Heart right ventricle (tissue), 16 donors: ENCODE data around the gene DTD1. TPM values are rescaled to one million over a fixed set of nuclear protein-coding genes. Genes with fewer than 3 reads are reported as not detected.

Experiments
- ATAC-seq, 8 donors: fragments of 200-7000 bp; cut with Tn5 transposase; one replicate each; pipeline ENCODE4 v1.9.1; 2020; ENCODE audit warnings: mild to moderate bottlenecking in 8 of 8, moderate library complexity in 8 of 8, moderate number of reproducible peaks in 1 of 8
- DNase-seq, 2 donors: peaks; one replicate each; pipeline ENCODE4 v3.0.0-alpha.2; 2020
- H3K27ac ChIP-seq, 10 donors: fragments of 200-600 bp; sonication (generic) in 2 of 10; one replicate each; pipeline versions ENCODE4 v1.5.0 to v1.8.0; 2020 to 2022; ENCODE audit warnings: mild to moderate bottlenecking in 3 of 10
- H3K27me3 ChIP-seq, 7 donors: fragments of 200-600 bp; one replicate each; pipeline ENCODE4 v1.8.0; 2021 to 2022; ENCODE audit warnings: mild to moderate bottlenecking in 2 of 7
- H3K36me3 ChIP-seq, 9 donors: fragments of 200-600 bp; sonication (generic) in 1 of 9; one replicate each; pipeline versions ENCODE4 v1.5.0 to v1.8.0; 2020 to 2022; ENCODE audit warnings: mild to moderate bottlenecking in 2 of 9
- H3K4me1 ChIP-seq, 9 donors: fragments of 200-600 bp; sonication (generic) in 1 of 9; one replicate each; pipeline versions ENCODE4 v1.5.0 to v1.8.0; 2020 to 2022; ENCODE audit warnings: mild to moderate bottlenecking in 4 of 9
- H3K4me3 ChIP-seq, 10 donors: fragments of 200-600 bp; sonication (generic) in 2 of 10; one replicate each; pipeline versions ENCODE4 v1.5.0 to v1.8.0; 2020 to 2022; ENCODE audit warnings: mild to moderate bottlenecking in 7 of 10, moderate library complexity in 2 of 10
- H3K9me3 ChIP-seq, 11 donors: fragments of 200-600 bp in 10 of 11; sonication (generic) in 2 of 11; one replicate each; pipeline versions ENCODE4 v1.5.0 to v1.8.0; 2013 to 2022; ENCODE audit warnings: mild to moderate bottlenecking in 2 of 11, control low read depth in 1 of 11, moderate library complexity in 1 of 11
- CTCF ChIP-seq, 9 donors: fragments of 200-600 bp; sonication (generic) in 2 of 9; IDR thresholded peaks; one replicate each; pipeline versions ENCODE4 v1.5.0 to v1.8.0; 2021 to 2022; ENCODE audit warnings: antibody characterized with exemption in 9 of 9, mild to moderate bottlenecking in 5 of 9, moderate library complexity in 1 of 9
- WGBS, 2 donors: extraction: QIAGEN DNeasy Blood & Tissue Kit; methylation state at CpG; one replicate each; pipeline ENCODE4 v1.1.7; 2013; ENCODE audit warnings: inconsistent platforms in 1 of 2; 5-methylcytosine and 5-hydroxymethylcytosine counted together
- intact Hi-C, 10 donors: fragments of 100-400 bp; cut with DNase I; formaldehyde crosslinking; loops; one replicate each; pipeline versions ENCODE4 v1.11.1 to v1.14.2; 2022
- polyA plus RNA-seq, 2 donors: library from polyadenylated mRNA; stranded (reverse); fragments of 200-250 nt; gene quantifications; one replicate each; pipeline ENCODE4 v1.2.3, GENCODE V29; 2013
- total RNA-seq, 10 donors: library from RNA; stranded (reverse); fragmentation: NEBNext Ultra II Directional in 3 of 10; extraction: Animal tissue kit (Norgen Biotek cat#: 25700) in 3 of 10; gene quantifications; one replicate each; pipeline versions ENCODE4 v1.2.1 to v1.2.4, GENCODE V29; 2021 to 2023
- donor health status: Arrhythmogenic right ventricular cardiomyopathy.
- donor health status: ischemic (EF 13 %, LVEDD 7.1; RV severe dilation, severe dysfunction).
- donor health status: healthy with polysubstance abuse.
- donor health status: DM: no; HTN: yes; CAD: no.
- donor health status: DM: no; HTN: no; CAD: no.
- donor health status: ischemic (EF 25% LVEDD 6.9; RV normal size, moderate dysfunction).
- donor health status: ischemic (EF 25% LVEDD 5.7; RV mildly dilated, moderate dysfunction).
- donor health status: healthy.
- donor health status: DM: yes; HTN: yes; CAD: no.
- donor health status: Ischemic cardiomyopathy.
- donor health status: ischemic (EF 35%, LVEDD 5.7; RV mildly dilated, moderate dysfunction).
- donor health status: nonischemic (EF 11% LVEDD 7.7; RV severe dilation, severe dysfunction).
- donor health status: DM: yes; HTN: yes; CAD: no.
- donor health status: PGD.
- donor health status: ischemic (EF 29% LVEDD 5.4; RV normal size, mild dysfunction).
- donor health status: nonischemic (EF 23%, LVEDD 6.1; RV moderate dilation, normal function).

Gene DTD1
- total and polyA plus RNA-seq, 12 donors: 5.2 to 31.9 (median 14.3) TPM

GRCh38 chr20:18813483-18813882 is 225.6 kb downstream of the DTD1 start, which contains the start of gene SCP2D1:
SCP2D1 (plus strand) TSS chr20:18813783; CDS start chr20:18813816, 33 bp downstream.
- H3K4me3 ChIP-seq: no peak within 1 kb of the TSS
- WGBS, 2 donors: 42 to 55% methylated on average over 3 of the region's 3 CpGs
- no peaks in the 10 kb centered on the region for H3K4me1 ChIP-seq
- H3K36me3 ChIP-seq: no peaks in the 10 kb centered on the region
- DNase-seq (no peak), ATAC-seq (no peak)
- H3K27me3 ChIP-seq: no peaks in the 10 kb centered on the region
- no peak for TF ChIP-seq CTCF (IDR thresholded peaks at IDR 0.05)
- intact Hi-C loops: no loop called here
- H3K9me3 ChIP-seq: no peaks in the 10 kb centered on the region
- H3K27ac ChIP-seq: no peak within 1 kb of the TSS

- no peaks in the 10 kb centered on the region for H3K27me3 ChIP-seq
- H3K4me1 ChIP-seq: no peaks in the 10 kb centered on the region
- WGBS, 2 donors: 89 to 92% methylated on average over 6 of the region's 6 CpGs
- no peaks in the 10 kb centered on the region for H3K36me3 ChIP-seq
- no peak for TF ChIP-seq CTCF (IDR thresholded peaks at IDR 0.05)
- H3K9me3 ChIP-seq: peaks cover 0 to 11% (median 2%) of the 10 kb centered on the region in 11 donors
- H3K27ac ChIP-seq: no peak overlapping the region
- DNase-seq: no peak
- intact Hi-C loops: no loop called here
- ATAC-seq: no peak
- no peak overlapping the region for H3K4me3 ChIP-seq
Observed at GRCh38 chr20:18815194-18815942, 227.5 kb downstream of the DTD1 start.

Other genes with a start within 250 kb of the DTD1 start
- gene DZANK1, start 121.0 kb upstream of the DTD1 start, total RNA-seq: 1 to 10 TPM in 3 of 10 donors, under 1 TPM in 7; 0.35 to 1.7 (median 0.83) TPM
- 1 to 10 TPM in 1 of 2 donors, under 1 TPM in 1; 0.78 to 1.3 TPM for gene DZANK1, start 121.0 kb upstream of the DTD1 start, polyA plus RNA-seq
- gene POLR3F, start 120.7 kb upstream of the DTD1 start, total RNA-seq: 10 to 100 TPM in 1 of 10 donors, 1 to 10 TPM in 9; 6.5 to 10.1 (median 7.8) TPM
- gene POLR3F, start 120.7 kb upstream of the DTD1 start, polyA plus RNA-seq: 1 to 10 TPM; 6.9 to 7.8 TPM
- 10 to 100 TPM in 1 of 10 donors, 1 to 10 TPM in 9; 4.7 to 10.3 (median 6.8) TPM for gene RBBP9, start 90.8 kb upstream of the DTD1 start, total RNA-seq
- gene RBBP9, start 90.8 kb upstream of the DTD1 start, polyA plus RNA-seq: 1 to 10 TPM; 1.8 to 3.2 TPM
- 10 to 100 TPM in 9 of 10 donors, 1 to 10 TPM in 1; 7.5 to 20.5 (median 10.9) TPM for gene SEC23B, start 80.1 kb upstream of the DTD1 start, total RNA-seq
- gene SEC23B, start 80.1 kb upstream of the DTD1 start, polyA plus RNA-seq: 10 to 100 TPM in 1 of 2 donors, 1 to 10 TPM in 1; 2.6 to 10.4 TPM
- 100 to 1,000 TPM in 6 of 10 donors, 10 to 100 TPM in 4; 80.7 to 119 (median 105) TPM for gene SMIM26, start 20.6 kb upstream of the DTD1 start, total RNA-seq
- 100 to 1,000 TPM; 145 to 180 TPM for gene SMIM26, start 20.6 kb upstream of the DTD1 start, polyA plus RNA-seq
- under 1 TPM in 1 of 10 donors, not detected in 9; 0.45 TPM for gene SCP2D1, start 225.7 kb downstream of the DTD1 start, total RNA-seq
- not detected for gene SCP2D1, start 225.7 kb downstream of the DTD1 start, polyA plus RNA-seq